ENCODE measurements around the gene TRIM9.

DNA sequence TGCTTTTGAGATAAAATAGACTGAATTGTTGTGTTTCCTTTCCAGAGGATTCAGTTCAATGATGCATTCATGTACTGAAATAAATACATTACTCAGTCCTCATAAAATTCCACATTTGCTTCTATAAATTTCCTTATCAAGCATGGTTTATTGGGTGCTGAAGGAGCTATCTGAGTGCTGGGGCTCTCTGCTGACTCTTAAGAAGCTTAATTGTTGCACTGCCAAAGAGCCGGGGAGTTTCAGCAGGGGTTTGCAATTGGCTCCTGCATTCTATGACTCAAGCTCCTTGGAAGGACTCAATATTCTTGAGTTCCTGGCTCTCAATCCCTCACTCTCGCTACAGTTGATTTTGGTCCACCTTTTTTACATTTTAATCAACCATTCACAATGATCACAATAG lies 80.8 kb downstream of the TRIM9 start:
- TF ChIP-seq CTCF (IDR thresholded peaks at IDR 0.05) (no peak), POLR2AphosphoS5 (IDR thresholded peaks at IDR 0.05) (no peak)
